DMS79 treated with DMSO at 0.1 percent for 48 hours (cell line): ENCODE measurements around the gene TNS3.

Source experiments
- DNase-seq: peaks from one replicate; lab custom pipeline; 2025; lab: John Stamatoyannopoulos, UW

Gene TNS3

GRCh38 chr7:47506382-47507339 lies 75.2 kb downstream of the TNS3 start:
- DNase-seq: no peak

- DNase-seq: no peak
Observed at GRCh38 chr7:47505312-47506007, 76.5 kb downstream of the TNS3 start.

GRCh38 chr7:47504551-47505311 lies 77.2 kb downstream of the TNS3 start:
- no peak for DNase-seq

- no peak for DNase-seq
Observed at GRCh38 chr7:47503281-47503680, 78.6 kb downstream of the TNS3 start.

- DNase-seq: no peak
Observed at GRCh38 chr7:47502240-47502877, 79.6 kb downstream of the TNS3 start.

GRCh38 chr7:47501406-47501805 lies 80.5 kb downstream of the TNS3 start:
- no peak for DNase-seq

GRCh38 chr7:47500103-47500563 lies 81.8 kb downstream of the TNS3 start:
- no peak for DNase-seq

- DNase-seq: no peak
Observed at GRCh38 chr7:47498229-47499056, 83.5 kb downstream of the TNS3 start.

GRCh38 chr7:47497367-47498096 lies 84.4 kb downstream of the TNS3 start:
- no peak for DNase-seq

GRCh38 chr7:47496666-47497065 lies 85.2 kb downstream of the TNS3 start:
- DNase-seq: no peak

- no peak for DNase-seq
Observed at GRCh38 chr7:47496056-47496665, 85.8 kb downstream of the TNS3 start.

- DNase-seq: no peak
Observed at GRCh38 chr7:47493976-47494911, 87.7 kb downstream of the TNS3 start.

GRCh38 chr7:47492716-47493325 lies 89.1 kb downstream of the TNS3 start:
- DNase-seq: no peak

- DNase-seq: no peak
Observed at GRCh38 chr7:47490501-47491265, 91.2 kb downstream of the TNS3 start.

GRCh38 chr7:47489624-47490023 lies 92.3 kb downstream of the TNS3 start:
- no peak for DNase-seq

GRCh38 chr7:47488969-47489342 lies 93.0 kb downstream of the TNS3 start:
- no peak for DNase-seq

GRCh38 chr7:47488201-47488968 lies 93.5 kb downstream of the TNS3 start:
- DNase-seq: no peak
